ENCODE data around the gene CCDC92B. TPM values are rescaled to one million over a fixed set of nuclear protein-coding genes. Genes with fewer than 3 reads are reported as not detected.
"Not testable (repeated sequence)": the region's sequence is repeated elsewhere in the genome, so short reads cannot be mapped to it uniquely, and the experiment has no call there.

The CCDC92B gene
- total RNA-seq, 1 donor from 2014 or later = 0.16 TPM

DNA sequence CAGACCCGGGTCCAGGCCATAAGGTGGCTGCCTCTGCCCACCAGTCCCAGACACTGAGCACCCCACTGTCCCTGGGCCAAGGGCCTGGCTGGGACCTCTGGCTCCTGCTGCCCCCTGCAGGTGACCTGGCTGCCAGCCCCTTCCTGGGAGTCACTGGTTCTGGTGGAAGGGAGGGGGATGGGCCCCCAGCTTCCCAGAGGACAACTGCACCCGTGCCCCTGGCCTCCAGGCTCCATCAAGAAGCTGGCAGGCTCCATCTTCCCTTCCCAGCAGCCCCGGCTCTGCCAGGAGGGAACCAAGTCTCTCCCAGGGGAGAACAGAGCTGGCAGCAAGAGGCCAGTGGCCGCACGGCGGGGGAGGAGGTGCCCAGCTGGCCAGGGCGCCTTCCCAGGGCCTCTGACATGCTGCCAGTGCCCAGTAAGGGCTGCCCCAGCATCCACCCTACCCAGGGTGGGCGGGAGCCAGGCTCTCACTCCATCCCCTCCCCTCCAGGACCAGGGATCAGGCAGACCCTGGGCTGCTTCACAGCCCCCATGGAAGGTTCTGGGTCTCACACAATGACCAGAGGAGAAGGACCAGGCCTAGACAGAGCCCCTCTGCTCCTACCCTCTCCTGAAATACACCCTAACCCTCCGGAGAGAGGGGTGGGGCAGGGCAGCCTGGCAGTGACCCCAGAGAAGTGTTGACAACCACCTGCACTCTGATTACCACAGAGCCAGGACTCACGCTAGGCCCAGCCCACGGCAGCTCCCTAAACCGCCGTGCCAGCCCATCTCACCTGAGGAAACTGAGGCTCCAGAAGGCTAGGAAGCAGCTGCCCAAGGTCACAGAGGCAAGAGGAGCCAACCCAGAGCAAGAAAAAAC lies 41.5 kb downstream of the CCDC92B start:
- DNase-seq (ENCODE audit: missing footprints) (peak; percentile 87), ATAC-seq (peak; percentile 59)
- intact Hi-C loops (cut with DNase I) = loop anchor here (1.0 to 5.0 kb wide), 3 partner anchors 21 to 291 kb away; no protein-coding TSS in a partner anchor

DNA sequence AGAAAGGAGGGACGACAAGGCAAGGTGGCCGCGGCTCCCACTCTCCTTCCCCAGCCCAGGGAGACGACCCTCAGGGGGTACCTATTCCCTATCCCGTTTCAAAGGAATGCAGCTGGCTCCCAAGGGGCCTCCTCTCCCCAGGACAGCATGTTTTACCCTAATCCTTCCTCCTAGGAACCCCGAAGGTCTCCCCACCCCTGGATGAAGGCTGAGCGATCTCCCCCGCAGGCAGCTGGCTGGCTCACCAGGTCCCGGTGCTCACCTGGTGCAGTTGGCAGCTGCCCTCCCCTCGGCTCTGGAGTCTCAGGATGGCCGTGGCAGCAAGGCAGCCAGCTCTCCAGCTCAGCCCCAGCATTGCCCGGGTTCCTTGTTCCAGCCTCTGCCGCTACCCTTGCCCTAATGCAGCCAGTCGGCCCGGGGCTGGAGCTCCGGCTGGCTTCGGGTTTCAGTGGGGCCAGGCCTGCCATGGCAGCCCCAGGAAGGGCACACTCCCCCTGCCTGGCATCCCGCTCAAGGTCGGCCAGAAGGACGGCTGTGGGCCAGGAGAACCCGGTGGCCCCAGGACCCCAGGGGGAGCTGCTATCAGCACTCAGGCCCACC lies 42.4 kb downstream of the CCDC92B start:
- DNase-seq (ENCODE audit: missing footprints) (peak; percentile 43), ATAC-seq (no peak)
- intact Hi-C loops (cut with DNase I) = loop anchor here (2.0 to 5.0 kb wide), 2 partner anchors 20 to 290 kb away; no protein-coding TSS in a partner anchor

DNA sequence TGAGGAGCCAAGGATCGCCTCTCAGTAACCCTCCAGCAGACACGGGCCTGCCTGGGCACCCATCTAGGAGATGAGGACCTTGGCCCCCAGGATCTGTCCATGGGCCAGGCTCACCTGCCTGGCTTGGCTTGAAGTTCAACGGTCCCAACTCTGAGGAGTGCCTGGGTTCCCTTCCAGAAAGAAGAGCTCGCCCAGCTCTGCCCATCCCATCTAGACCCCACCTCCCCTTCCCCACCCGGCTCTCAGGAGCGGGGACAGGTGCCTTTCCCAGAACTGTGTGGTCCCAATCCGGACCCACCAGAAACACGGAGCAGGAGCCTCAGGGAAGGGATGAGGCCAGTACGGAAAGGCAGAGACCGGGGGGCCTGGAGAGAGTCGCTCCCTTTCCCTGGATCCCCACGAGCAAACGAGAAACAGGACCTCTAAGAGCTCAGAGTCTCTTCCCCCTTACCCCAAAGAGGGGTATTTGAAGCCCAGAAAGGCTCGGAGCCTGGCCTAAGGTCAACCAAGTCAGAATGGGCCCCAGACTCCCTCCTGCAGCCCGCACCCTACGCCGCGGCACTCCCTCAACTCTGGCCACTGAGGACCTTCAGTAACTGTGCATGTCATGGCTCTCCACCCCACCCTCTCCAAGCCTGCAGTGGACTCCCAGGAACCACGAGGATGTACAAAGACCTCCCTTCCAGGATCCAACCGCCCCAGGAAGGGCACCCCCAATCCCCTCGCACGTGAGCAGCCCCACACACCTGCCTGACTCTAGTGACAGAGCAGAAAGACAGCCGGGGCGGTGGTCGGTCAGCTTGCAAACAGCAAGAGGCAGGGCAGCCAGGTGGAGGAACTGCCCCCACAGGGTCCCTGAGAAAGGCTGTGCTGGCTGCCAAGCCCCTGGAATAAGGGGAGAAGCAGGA lies 43.3 kb downstream of the CCDC92B start:
- intact Hi-C loops (cut with DNase I) = loop anchor here (2.0 to 5.0 kb wide), 2 partner anchors 19 to 289 kb away; no protein-coding TSS in a partner anchor
- DNase-seq (ENCODE audit: missing footprints) (peak; percentile 26), ATAC-seq (no peak)

DNA sequence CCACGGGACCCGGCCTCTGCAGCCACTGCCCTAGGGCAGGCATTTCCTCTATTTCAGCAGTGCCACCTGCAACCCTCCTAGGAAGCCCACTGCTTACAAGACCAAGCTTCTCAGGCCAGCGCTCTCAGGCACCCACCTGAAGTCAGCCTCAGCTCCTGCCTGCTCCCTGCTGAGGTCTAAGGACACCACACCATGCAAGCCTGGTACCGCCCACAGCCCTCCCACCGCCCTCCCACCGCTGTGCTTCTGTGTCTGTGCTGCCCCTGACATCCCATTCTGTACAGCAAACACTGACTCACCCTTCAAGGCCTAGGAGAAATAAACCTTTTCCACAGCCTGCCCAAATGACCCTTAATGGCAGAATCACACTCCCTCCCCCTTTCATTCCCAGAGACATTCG lies 44.2 kb downstream of the CCDC92B start:
- intact Hi-C loops (cut with DNase I) = loop anchor here (5.0 kb wide), 1 partner anchor 288 kb away; no protein-coding TSS in a partner anchor
- DNase-seq (ENCODE audit: missing footprints) (no peak), ATAC-seq (no peak)

DNA sequence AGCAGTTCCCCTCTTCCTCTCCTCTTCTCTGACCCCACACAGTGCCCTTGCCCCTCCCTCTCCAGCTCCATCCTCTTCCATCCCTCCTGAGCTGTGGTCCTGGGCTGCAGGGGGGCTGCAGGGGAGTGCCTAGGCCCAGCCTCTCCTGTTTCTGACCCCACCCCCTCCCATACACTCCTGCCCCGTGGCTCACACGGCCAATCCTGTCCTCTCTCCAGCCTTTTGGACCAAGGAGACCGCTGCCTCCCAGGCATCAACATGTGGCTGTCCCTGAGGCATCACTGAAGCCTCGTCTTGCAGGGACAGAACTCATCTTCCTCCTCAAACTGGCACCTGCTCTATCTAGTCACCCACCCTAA lies 44.6 kb downstream of the CCDC92B start:
- DNase-seq (ENCODE audit: missing footprints) (no peak), ATAC-seq (no peak)
- intact Hi-C loops (cut with DNase I) = loop anchor here (5.0 kb wide), 1 partner anchor 288 kb away; no protein-coding TSS in a partner anchor

DNA sequence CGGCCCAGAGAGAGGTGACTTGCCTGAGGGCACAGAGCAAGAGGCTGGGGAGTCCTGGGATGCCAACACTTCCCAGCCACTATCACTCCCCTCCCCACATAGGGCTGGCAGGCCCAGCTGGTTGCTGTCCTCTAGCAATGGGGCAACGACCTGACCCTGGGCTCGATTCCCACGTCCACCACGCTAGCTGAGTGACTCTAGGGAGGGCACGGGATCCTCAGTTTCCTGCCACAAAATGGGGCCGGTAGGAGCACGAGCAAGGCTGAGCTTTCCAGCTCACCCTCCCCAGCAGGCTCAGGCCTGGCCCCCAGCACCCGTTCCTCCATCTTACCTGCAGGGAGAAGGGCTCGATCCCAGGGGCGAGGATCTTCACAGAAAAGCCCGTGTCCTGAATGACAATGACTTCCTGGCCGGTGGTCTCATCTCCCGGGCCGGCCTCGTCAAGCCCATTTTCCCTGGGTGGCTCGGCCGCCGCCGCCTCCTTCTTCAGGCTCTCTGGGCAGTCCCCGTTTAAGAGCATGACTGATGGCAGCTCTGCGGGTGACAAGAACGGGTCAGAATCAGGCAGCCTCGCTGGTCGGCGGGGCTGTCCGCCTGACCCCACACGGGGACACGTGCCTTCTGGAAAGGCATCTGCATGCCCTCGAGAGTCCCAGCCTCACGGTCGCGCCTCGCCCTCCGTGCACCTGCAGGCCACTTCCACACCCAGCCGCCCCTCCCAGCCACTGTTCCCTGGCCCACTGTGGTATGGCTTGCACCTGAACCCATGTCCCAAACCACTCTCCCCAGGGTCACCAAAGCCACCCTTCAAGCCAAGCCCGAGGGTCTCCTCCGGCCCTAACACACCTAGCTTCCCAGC lies 45.2 kb downstream of the CCDC92B start:
- intact Hi-C loops (cut with DNase I) = no loop called here
- peak; percentile 18 for ATAC-seq
- DNase-seq (ENCODE audit: missing footprints) = no peak

DNA sequence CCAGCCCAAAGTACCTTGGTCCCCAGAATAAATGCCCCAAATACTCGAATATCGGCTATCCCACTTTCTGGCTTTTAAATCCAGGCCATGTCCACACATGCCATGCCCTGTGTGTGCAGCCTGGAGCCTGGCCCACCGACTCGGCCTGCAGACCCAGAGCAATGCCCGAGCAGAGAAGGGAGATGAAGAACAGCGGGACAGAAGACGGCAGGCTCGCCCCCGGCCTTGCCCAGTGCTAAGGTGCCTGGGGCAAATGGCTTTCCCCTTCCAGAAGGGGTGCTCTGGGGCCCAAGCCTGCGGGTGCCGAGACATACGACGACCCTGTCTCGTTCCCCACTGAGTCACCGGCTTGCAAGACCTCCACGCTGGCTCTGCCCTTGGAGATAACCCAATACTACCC lies 45.8 kb downstream of the CCDC92B start:
- DNase-seq (ENCODE audit: missing footprints) (no peak), ATAC-seq (no peak)
- intact Hi-C loops (cut with DNase I) = no loop called here

DNA sequence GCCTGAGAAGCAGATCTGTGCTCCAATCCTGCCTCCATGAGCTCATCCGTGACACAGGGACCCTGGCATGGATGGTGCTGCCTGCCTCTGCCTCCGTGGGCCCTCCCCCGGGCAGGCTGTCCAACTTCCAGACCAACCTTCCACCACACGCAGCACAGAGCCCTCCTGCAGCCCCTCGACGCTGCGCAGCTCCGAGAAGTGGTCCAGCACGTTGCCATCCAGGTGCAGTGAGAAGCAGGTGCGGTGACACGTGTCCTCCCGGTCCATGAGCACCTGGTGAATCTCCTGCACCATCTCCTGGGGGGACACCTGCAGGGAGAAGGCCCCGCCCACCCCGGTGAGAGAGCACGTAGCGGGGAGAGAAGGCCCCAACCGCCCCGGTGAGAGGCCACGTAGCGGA lies 46.3 kb downstream of the CCDC92B start:
- intact Hi-C loops (cut with DNase I) = no loop called here
- no peak for ATAC-seq
- DNase-seq (ENCODE audit: missing footprints) = no peak

DNA sequence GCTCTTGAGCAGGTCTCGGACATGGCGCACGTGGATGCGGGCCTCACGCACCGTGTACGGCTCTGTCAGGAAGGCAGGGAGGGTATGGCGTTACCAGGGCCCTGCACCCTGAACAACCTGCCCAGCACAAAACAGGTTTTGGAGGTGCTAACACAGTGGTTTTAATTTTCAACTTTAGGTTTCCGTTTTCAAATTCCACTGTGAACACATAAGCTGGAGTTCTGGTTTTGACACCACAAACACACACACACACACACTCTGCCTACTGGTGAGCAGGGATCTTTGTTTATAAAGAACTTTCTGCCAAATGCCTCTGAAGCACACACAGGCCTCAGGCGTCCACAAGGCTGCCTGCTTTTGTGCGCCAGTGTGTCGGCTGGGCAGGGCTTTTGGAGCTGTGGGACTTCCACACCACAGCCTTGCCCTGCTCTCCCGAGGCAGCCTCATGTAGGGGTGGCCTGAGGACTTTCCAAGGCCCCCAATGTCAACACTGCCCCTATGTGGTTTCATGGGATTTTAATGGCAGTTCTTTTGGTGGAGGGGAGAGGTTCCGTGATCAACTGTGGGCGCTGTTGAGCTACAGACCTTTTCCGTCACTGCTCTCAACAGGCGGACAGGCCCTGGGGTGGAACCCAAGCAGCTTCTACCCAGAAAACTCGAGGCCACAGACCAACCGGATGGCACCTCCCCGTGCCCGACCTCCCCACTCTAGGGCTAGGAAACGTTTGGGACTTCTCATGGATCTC lies 47.3 kb downstream of the CCDC92B start:
- no peak for DNase-seq (ENCODE audit: missing footprints)
- no peak for ATAC-seq
- intact Hi-C loops (cut with DNase I) = no loop called here

DNA sequence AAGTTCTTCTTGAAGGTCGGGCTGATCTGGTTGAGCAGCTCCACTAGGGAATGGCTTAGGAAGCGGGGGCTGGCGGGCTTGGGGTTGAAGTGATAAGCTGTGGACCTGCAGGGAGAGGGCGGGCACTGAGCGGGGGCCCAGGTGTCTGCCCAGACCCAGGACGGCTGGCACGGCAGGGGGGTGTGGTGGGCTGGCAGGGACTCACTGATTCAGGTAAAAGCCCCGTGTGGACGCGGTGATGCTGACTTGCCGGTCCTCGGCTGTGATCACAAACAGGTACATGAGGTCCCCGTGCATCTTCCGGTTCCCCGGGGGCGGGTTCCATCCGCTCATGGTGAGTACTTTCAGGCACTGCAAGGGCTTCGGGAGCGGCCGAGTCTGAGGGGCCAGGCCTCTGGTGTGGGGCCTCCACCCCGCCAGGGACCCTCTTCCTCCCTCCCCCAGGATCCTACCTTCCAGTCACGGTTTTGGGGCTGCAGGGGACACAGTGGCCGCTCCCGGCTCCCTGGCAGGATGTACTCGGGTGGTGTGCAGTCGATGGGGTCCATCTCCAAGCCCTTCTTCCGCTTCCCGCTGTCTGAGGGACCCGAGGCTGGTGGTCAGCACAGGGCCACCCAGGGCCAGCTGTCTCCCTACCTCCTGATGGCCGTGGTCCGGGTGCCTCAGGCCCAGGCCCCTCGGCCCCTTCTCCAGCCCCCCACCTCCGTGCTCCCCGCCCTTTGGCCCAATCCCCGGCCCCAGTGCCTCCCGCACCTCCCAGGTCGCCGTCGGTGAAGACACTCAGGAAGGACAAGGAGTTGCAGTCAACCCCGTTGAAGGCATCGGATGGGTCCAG lies 48.1 kb downstream of the CCDC92B start:
- no peak for ATAC-seq
- peak; percentile 64 for DNase-seq (ENCODE audit: missing footprints)
- intact Hi-C loops (cut with DNase I) = no loop called here

DNA sequence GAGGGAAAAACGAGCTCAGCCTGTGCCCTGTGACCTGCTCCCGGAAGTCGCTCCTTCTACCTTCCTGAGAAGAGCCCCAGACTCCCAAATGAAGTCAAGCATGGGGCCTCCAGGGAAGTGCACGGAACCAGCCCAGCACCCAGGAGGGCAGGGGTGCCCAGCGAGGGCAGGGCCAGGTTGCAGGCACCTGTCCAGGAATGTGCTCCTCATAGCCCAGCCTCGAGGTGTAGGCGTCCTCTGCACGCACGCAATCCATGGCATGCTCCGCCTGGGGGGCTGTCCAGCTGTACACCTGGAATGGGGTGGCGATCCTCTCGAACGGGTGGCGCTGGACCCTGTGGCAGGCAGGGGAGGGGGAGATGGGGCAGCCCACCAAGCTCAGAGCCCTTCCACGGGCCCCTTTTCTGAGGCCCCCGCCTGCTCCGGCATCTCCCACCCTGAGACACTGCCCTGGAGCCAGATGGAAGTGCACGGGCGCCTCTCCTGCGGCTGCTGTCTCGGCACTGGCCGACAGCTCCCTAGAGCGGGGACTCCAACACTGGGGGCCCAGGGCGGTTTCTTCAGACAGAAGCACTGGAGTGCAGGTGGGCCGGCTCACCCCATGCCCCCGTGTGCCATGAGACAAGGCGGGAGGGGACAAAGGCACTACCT lies 48.8 kb downstream of the CCDC92B start:
- intact Hi-C loops (cut with DNase I) = no loop called here
- DNase-seq (ENCODE audit: missing footprints) (peak; percentile 15), ATAC-seq (no peak)

DNA sequence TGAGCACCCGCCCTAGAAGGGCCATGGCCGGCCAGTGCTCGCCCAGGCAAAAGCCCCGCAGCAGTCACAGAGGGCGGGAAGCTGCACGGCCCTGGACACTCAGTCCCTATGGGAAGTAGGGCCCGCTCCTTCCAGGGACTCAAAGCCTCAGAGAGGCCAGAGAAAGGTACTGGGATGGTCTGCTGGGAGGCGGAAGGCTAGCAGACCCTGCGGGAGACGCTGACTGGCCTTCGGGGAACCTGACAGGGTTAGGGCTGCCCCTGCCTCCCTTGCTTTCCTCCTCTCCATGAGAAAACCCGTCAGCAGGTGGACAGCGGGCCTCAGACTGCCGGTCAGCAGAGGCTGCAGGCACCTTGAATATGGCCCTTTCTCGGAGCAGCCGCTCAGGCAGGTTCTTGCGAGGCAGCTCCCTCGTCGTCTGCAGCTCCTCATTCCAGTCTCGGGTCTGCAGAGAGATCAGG lies 49.4 kb downstream of the CCDC92B start:
- peak; percentile 18 for DNase-seq (ENCODE audit: missing footprints)
- no peak for ATAC-seq

DNA sequence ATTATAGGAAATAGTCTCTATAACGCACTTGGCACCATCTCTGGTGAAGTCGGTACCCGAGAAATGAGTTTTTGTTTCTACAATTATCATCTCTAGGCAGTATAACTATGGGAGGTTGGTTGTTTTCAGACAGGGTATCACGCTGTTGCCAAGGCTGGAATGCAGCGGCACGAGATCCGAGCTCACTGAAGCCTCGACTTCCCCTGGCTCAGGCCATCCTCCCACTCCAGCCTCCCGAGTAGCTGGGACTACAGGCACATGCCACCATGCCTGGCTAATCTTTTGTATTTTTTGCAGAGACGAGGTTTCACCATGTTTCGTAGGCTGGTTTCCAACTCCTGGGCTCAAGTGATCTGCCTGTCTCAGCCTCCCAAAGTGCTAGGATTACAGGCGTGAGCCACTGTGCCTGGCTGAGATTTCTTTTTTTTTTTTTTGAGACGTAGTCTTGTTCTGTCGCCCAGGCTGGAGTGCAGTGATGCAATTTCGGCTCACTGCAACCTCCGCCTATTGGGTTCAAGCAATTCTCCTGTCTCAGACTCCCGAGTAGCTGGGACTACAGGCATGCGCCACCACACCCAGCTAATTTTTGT lies 50.1 kb downstream of the CCDC92B start:
- DNase-seq (ENCODE audit: missing footprints); intact Hi-C loops (cut with DNase I); ATAC-seq: not testable (repeated sequence)

More for the DNA sequence above, 49.4 kb downstream of the CCDC92B start:
- intact Hi-C loops (cut with DNase I) = no loop called here

DNA sequence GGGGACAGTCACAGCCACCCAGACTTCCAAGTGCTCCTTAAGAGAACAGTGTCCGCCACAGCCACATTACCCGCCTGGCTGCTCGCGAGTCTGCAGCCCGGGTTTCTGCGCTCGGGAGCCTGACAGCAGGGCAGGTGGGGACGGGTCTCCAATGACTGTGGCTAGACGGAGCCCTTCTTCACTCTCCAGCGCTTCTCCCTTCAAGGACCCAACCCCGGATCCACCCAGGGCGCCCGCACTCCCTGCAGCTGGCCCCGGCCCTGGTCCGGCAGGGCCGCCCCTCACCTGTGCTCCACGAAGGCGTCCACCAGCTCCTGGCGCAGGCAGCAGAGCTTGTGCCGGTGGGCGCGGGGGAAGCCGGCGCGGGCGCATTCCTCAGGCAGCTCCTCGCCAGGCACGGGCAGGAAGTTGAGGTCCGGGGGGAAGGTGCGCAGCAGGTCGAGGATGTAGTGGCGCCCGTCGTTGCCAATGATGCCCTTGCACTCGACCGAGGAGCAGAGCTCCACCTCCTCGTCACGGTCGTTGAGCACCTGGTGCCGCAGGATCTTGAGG lies 51.8 kb downstream of the CCDC92B start:
- no peak for DNase-seq (ENCODE audit: missing footprints)
- no peak for ATAC-seq
- intact Hi-C loops (cut with DNase I) = no loop called here

DNA sequence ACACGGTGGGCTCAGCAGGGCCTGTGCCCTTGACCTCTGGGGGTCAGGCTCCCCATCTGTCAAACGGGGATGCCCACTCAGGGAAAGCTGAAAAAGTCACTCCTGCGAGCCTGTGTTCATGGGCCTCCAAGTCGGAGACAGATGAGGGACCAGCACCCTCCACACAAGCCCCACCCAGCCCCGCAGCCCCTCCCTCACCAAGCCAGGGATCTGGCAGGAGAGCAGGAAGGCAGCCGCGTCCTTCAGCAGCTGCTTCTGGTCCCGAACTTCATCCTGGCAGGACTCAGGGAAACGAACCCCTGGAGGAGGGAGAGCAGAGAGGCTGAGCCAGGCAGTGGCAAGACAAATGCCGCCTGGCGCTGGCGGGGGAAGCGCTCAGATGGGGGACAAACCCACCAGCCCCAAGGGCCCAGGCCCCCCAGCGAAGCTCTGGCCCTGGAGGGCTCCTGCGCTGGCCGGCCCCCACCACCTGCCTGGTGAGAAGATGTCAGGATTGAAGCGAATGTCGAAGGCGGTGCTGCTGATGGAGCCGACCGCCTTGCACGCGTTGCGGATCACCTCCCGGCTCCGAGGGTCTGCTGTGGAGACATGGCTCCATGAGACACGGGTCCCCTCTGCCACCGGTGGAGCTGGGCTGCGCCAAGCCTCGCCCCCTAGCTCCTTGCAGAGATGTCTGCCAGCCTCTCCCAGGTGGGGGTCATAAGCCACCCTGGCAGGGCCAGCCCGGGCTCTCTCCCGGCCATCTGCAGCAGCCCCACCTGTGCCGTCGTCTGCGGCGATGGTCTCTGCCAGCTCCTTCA lies 53.3 kb downstream of the CCDC92B start:
- ATAC-seq = no peak
- no peak for DNase-seq (ENCODE audit: missing footprints)
- intact Hi-C loops (cut with DNase I) = no loop called here

Data from Right ventricle myocardium inferior (tissue), 1 donor.